ENCODE measurements around the gene ADNP2. TPM values are rescaled to one million over a fixed set of nuclear protein-coding genes. Genes with fewer than 3 reads are reported as not detected.
"Not testable (repeated sequence)": the region's sequence is repeated elsewhere in the genome, so short reads cannot be mapped to it uniquely, and the experiment has no call there.

The ADNP2 gene
- total and polyA plus RNA-seq, 2 of the 4 experiments (the other 2 are of a cell fraction): 5.6 to 18.3 TPM

- Histone ChIP-seq H3K9ac (ENCODE audit: low read depth, low read length) (no peak overlapping the region), H2BK120ac (ENCODE audit: low read depth, low read length) (no peak overlapping the region), H3K18ac (ENCODE audit: low read depth, low read length) (no peak overlapping the region), H4K5ac (ENCODE audit: low read depth, low read length) (no peak overlapping the region), H3K14ac (replicated peaks; ENCODE audit: low read depth, low read length) (no peak overlapping the region), H3K27ac (ENCODE audit: insufficient read depth, low read length) (no peak overlapping the region), H2AFZ (replicated peaks; ENCODE audit: low read length, poor library complexity) (no peak overlapping the region), H3K4me1 (ENCODE audit: control insufficient read depth, insufficient read depth, low read length) (peaks cover 2% of the 10 kb centered on the region; the same call in 1 of the 2 replicates), H2AK5ac (ENCODE audit: low read depth, low read length) (no peak overlapping the region), H3K4me2 (ENCODE audit: low read depth, low read length) (no peak overlapping the region), H2BK15ac (ENCODE audit: low read depth, low read length) (no peak overlapping the region), H2BK5ac (ENCODE audit: low read depth, low read length, poor library complexity, severe bottlenecking) (no peak overlapping the region), H3K9me1 (ENCODE audit: insufficient read depth, low read length) (peaks cover 12% of the 10 kb centered on the region), H3K36me3 (ENCODE audit: control insufficient read depth, insufficient read depth, low read length) (peaks cover 1% of the 10 kb centered on the region; the same call in 1 of the 2 replicates), H3K23ac (ENCODE audit: low read depth, low read length) (no peak overlapping the region), H2AK9ac (replicated peaks; ENCODE audit: low read depth, low read length, poor library complexity) (peak overlapping the region; percentile 61), H3K4ac (ENCODE audit: low read depth, low read length) (no peak overlapping the region), H2BK20ac (ENCODE audit: low read depth, low read length) (no peak overlapping the region), H4K91ac (ENCODE audit: insufficient read depth, low read depth, low read length) (no peak overlapping the region), H4K20me1 (ENCODE audit: insufficient read depth, low read length) (no peaks in the 10 kb centered on the region; the same call in none of the 2 replicates), H3K4me3 (ENCODE audit: insufficient read depth, low read depth, low read length) (no peak overlapping the region), H3K79me1 (ENCODE audit: low read depth in 1 of 2, low read length in 2 of 2) (no peaks in the 10 kb centered on the region), H3K9me3 (ENCODE audit: control insufficient read depth, insufficient read depth, low read length) (peaks cover 8% of the 10 kb centered on the region), H4K8ac (ENCODE audit: low read depth in 2 of 2, low read length in 2 of 2) (no peak overlapping the region), H3K27me3 (ENCODE audit: control insufficient read depth, insufficient read depth, low read length) (no peaks in the 10 kb centered on the region), H3K56ac (ENCODE audit: extremely low read depth, insufficient read depth, low read length) (no peak overlapping the region)
- TF ChIP-seq RFX5 (IDR thresholded peaks at IDR 0.05; ENCODE audit: low read depth, low read length) (no peak), NFE2L2 (IDR thresholded peaks at IDR 0.05; ENCODE audit: low read depth, low read length) (no peak), FOS (IDR thresholded peaks at IDR 0.05; ENCODE audit: low read depth, low read length) (no peak)
- CTCF ChIA-PET: no interaction called here
- WGBS, 2 experiments (ENCODE audit: extremely low coverage in 2 of 2, insufficient read length in 1 of 2): 100% methylated on average over 1 of the region's 7 CpGs; no CpG with 5 or more reads in 1 of the 2 experiments
- DNase-seq: no peak
- in situ Hi-C loops (cut with MboI; ENCODE audit: low sequenced_read_pairs): no loop called here
- intact Hi-C loops (cut with micrococcal nuclease): no loop called here
- ATAC-seq (ENCODE audit: low read depth): no peak
- POLR2A ChIA-PET (ENCODE audit: unreplicated experiment): no interaction called here
- no TSS peak for BruUV-seq (replicated peaks)
- dilution Hi-C loops (cut with HindIII; ENCODE audit: low sequenced_read_pairs, unreplicated experiment): no loop called here
These were observed 54.1 kb downstream of the ADNP2 start for GRCh38 chr18:80163183-80163582.

GRCh38 chr18:80164727-80165355 is 55.8 kb downstream of the ADNP2 start:
- H2BK20ac ChIP-seq (ENCODE audit: low read depth, low read length); H3K27ac ChIP-seq (ENCODE audit: insufficient read depth, low read length); H4K5ac ChIP-seq (ENCODE audit: low read depth, low read length); intact Hi-C loops (cut with micrococcal nuclease); H2AK5ac ChIP-seq (ENCODE audit: low read depth, low read length); H3K79me1 ChIP-seq (ENCODE audit: low read depth in 1 of 2, low read length in 2 of 2); H3K14ac ChIP-seq (replicated peaks; ENCODE audit: low read depth, low read length); H4K8ac ChIP-seq (ENCODE audit: low read depth in 2 of 2, low read length in 2 of 2); H3K4ac ChIP-seq (ENCODE audit: low read depth, low read length); DNase-seq; H4K91ac ChIP-seq (ENCODE audit: insufficient read depth, low read depth, low read length); POLR2A ChIA-PET (ENCODE audit: unreplicated experiment); H3K9me3 ChIP-seq (ENCODE audit: control insufficient read depth, insufficient read depth, low read length); H2AK9ac ChIP-seq (replicated peaks; ENCODE audit: low read depth, low read length, poor library complexity); H2BK15ac ChIP-seq (ENCODE audit: low read depth, low read length); H3K9ac ChIP-seq (ENCODE audit: low read depth, low read length); H3K4me3 ChIP-seq (ENCODE audit: insufficient read depth, low read depth, low read length); H2AFZ ChIP-seq (replicated peaks; ENCODE audit: low read length, poor library complexity); H2BK5ac ChIP-seq (ENCODE audit: low read depth, low read length, poor library complexity, severe bottlenecking); H3K23ac ChIP-seq (ENCODE audit: low read depth, low read length); H2BK120ac ChIP-seq (ENCODE audit: low read depth, low read length); H3K36me3 ChIP-seq (ENCODE audit: control insufficient read depth, insufficient read depth, low read length); H4K20me1 ChIP-seq (ENCODE audit: insufficient read depth, low read length); H3K4me2 ChIP-seq (ENCODE audit: low read depth, low read length); H3K27me3 ChIP-seq (ENCODE audit: control insufficient read depth, insufficient read depth, low read length); dilution Hi-C loops (cut with HindIII; ENCODE audit: low sequenced_read_pairs, unreplicated experiment); CTCF ChIA-PET; BruUV-seq (replicated peaks); ATAC-seq (ENCODE audit: low read depth); H3K56ac ChIP-seq (ENCODE audit: extremely low read depth, insufficient read depth, low read length); in situ Hi-C loops (cut with MboI; ENCODE audit: low sequenced_read_pairs); H3K18ac ChIP-seq (ENCODE audit: low read depth, low read length); H3K4me1 ChIP-seq (ENCODE audit: control insufficient read depth, insufficient read depth, low read length): not testable (repeated sequence)
- 80% methylated on average over 1 of the region's 9 CpGs; no CpG with 5 or more reads in 1 of the 2 experiments for WGBS, 2 experiments (ENCODE audit: extremely low coverage in 2 of 2, insufficient read length in 1 of 2)
- H3K9me1 ChIP-seq (ENCODE audit: insufficient read depth, low read length): peaks cover 12% of the 10 kb centered on the region

Data from IMR-90 (cell line).